ENCODE measurements around the gene UNC119B.

GRCh38 chr12:120733574-120733973 lies 23.3 kb downstream of the UNC119B start:
- TF ChIP-seq GATA3 (IDR thresholded peaks at IDR 0.05; ENCODE audit: low read depth, low read length) (no peak), GATA2 (IDR thresholded peaks at IDR 0.05; ENCODE audit: low read depth, low read length) (no peak)
